ENCODE results near the gene SACM1L.

Gene SACM1L

GRCh38 chr3:45688882-45689786, at the start of gene SACM1L:
Gene SACM1L (plus strand): TSS chr3:45689396. CDS start chr3:45689466, 70 bp downstream.
- peak; percentile 91 for DNase-seq (ENCODE audit: low read depth)

GRCh38 chr3:45640091-45640507, 49.1 kb upstream of the SACM1L start:
- DNase-seq (ENCODE audit: low read depth), result no peak

DNA sequence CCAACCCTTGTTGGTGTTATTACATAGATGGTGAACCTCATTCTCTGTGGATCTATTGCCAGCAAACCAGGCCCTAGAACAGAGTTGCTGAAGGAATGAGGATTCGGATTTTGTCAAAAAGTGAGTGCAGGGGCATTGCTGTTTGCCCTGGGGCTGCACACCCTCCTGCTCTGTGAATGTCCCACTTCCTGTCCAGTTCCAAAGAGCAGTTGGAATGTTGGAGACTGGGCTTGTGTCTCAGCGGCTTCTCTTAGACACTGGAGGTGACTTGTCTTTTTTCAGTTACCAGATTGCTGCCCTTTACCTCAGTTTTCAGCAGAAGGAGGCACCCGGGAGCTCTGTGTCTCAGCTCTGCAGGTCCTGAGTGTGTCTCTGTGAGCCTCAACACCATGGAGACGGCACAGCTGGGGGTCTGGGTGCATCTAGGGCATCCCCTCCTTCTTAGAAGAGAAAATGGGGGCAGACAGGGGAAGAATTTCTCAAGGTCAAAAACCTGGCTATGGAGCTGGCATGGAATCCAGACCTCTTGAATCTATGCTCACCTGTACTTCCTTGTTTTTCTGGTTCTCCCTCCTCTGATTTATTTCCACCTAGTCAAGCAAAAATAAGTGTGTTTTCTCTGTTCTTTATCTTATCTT, 48.4 kb upstream of the SACM1L start:
- DNase-seq (ENCODE audit: low read depth), result no peak

- DNase-seq (ENCODE audit: low read depth), result no peak
Observed at GRCh38 chr3:45641756-45642155, 47.4 kb upstream of the SACM1L start.

DNA sequence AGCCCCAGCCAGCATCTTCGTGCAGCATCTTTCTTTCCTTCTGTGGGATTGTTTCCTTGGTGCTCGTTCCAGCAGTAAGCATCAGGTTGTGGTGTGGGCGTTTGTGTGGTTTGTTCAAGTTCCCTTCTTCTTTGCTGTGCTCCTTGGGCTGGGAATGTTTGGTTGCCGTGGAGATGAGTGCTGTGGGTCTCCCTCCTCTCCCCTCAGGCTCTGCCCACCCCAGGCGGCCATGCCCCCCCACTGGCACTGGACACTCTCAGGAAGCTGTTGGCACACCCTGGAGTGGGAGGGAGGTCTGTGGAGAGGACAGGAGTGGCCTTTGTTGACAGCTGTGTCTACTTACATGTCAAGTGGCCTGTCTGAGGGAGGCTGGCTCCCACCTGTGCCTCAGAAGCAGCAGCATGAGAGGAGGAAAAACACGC, 46.5 kb upstream of the SACM1L start:
- no peak for DNase-seq (ENCODE audit: low read depth)

DNA sequence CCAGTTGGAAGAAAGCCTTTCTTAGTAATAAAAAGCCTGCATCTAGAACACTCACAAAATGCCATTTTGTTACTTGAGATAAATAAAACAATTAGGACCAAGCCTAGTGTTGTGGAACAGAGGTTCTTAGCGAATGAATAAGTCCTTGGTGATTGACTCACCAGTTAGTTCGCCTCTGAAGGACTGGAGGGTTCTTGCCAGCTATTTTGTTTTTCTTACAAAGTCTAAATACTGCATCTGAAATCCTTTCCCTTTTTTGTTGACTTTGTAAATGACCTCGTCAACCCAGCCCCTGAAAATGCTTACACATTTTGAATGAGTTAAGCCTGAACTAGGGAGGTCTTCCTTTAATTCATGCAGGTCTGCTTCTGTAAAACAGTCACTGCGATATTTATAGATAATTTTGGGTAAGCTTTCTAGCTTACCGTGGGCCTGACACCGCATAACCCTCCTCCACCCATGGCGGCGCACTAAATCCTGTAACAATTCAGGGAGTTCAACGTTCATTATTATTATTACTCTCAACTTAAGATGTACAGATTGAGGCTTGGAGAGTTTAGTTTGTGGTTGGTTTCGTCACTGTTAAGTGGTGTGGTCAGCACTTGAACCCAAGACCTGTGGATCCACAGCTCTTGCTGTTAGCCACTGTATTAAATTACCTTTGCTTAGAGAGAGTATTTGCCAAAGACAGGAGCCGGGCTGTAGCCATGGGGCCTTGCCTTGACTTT, 45.0 kb upstream of the SACM1L start:
- no peak for DNase-seq (ENCODE audit: low read depth)

GRCh38 chr3:45644791-45645201, 44.4 kb upstream of the SACM1L start:
- no peak for DNase-seq (ENCODE audit: low read depth)

GRCh38 chr3:45646051-45646585, 43.1 kb upstream of the SACM1L start:
- no peak for DNase-seq (ENCODE audit: low read depth)

DNA sequence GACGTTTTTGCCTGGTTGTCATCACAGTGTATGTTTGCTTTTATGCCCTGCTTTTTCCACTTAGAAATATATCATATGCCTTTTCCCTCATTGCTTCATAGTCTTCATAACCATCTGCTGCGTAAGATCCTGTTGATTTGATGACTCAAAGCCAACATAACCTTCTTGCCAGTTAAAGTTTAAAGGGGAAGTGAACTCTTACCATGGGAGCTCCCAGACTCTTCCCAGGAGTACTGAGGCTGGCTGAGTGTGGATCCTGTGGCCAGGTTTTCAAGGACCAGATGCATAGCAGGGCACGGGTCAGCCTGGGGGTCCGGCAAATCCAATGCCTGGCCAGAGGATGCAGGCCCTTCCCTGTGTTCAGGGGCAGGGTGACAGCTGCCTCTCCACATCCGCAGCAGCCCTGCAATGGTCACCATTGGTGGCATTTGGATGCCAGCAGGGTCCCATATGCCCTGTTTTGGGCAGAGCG, 42.0 kb upstream of the SACM1L start:
- DNase-seq (ENCODE audit: low read depth), result no peak

DNA sequence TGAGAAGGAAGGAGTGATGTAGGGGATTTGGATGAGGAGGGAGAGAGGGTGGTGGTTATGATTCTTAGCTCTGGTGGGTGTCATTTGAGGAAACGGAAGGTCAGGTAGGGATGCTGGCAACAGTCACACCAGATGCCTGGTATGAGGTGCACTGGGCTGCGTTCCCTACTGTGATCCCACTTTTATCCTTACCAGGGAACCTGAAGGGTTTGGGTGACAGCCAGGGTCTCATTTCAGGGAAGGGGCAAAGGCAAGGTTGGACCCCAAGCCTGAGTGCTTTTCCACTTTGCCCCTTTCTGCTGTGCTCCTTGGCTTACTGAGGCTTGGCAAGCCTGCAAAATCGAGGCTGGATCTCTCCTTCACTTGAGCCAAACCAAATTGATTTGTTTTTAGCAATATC, 36.0 kb upstream of the SACM1L start:
- DNase-seq (ENCODE audit: low read depth), result no peak

DNA sequence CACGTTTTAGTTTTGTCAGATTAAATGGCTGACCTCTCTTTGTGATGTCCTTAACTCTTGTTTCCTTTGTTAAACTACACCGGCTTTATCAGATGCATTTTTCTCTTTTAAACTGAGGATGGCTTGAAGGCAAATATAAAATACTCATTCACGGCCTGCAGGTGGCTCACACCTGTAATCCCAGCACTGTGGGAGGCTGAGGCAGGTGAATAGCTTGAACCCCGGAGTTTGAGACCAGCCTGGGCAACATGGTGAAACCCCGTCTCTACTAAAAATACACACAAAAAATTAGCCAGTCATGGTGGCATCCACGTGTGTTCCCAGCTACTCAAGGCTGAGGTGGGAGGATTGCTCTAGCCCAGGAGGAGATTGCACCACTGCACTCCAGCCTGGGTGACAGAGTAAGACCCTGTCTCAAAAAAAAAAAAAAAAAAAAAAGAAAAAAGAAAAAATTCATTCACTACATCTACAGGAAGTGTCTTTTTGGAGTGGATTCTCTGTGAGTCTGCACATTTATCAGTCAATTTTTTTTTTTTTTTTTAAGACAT, 34.7 kb upstream of the SACM1L start:
- DNase-seq (ENCODE audit: low read depth), result no peak

- DNase-seq (ENCODE audit: low read depth), result no peak
Observed at GRCh38 chr3:45655906-45656305, 33.3 kb upstream of the SACM1L start.

DNA sequence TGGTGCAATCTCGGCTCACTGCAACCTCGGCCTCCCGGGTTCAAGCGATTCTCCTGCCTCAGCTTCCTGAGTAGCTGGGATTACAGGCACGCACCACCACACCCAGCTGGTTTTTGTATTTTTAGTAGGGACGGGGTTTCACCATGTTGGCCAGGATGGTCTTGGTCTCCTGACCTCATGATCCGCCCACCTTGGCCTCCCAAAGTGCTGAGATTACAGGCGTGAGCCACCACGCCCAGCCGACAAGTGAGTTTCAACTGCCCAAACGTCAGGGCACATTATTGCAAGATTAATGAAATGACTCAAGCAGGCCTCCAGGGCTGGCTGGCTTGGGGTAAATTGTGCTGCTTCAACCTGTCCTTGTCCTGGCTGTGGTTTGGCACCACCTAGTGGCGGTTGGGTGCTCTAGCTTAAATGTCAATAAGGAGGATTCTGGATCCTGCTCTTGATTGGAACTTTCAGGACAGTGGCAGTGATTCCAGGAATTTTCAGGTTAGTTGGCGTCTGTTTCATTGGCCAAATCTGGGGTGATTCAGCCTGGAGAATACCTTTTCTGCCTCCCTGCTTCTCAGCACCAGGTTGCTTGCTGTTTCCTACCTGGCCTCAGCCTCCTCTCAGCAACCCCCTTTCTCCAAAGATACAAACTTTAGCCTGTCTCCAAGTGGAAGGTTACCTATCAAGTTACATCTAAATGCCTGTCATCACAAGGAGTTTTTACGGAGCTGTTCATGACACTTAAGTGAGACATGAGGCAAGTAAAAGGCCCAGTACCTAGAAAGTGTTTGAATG, 32.4 kb upstream of the SACM1L start:
- DNase-seq (ENCODE audit: low read depth), result peak; percentile 57

DNA sequence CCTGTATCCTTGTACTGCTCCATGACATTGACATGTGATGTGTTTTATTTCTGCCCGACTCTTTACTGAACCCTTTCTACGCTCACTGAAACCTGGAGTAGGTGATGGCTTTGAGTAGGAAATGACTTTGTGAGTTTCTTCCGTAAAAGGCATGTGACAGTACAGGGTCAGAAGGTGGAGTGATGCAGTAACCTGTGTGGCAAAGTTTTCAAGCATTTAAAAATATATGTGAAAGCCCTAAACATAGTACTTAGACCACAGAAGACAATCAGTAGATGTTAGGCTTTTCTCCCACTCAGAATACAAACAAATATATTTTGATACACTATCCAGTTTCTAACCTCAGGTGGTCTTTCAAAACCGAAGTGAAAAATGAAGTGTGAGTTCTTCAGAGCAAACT, 31.3 kb upstream of the SACM1L start:
- no peak for DNase-seq (ENCODE audit: low read depth)

- DNase-seq (ENCODE audit: low read depth), result no peak
Observed at GRCh38 chr3:45659661-45660566, 29.3 kb upstream of the SACM1L start.

- DNase-seq (ENCODE audit: low read depth), result no peak
Observed at GRCh38 chr3:45660567-45660901, 28.7 kb upstream of the SACM1L start.

DNA sequence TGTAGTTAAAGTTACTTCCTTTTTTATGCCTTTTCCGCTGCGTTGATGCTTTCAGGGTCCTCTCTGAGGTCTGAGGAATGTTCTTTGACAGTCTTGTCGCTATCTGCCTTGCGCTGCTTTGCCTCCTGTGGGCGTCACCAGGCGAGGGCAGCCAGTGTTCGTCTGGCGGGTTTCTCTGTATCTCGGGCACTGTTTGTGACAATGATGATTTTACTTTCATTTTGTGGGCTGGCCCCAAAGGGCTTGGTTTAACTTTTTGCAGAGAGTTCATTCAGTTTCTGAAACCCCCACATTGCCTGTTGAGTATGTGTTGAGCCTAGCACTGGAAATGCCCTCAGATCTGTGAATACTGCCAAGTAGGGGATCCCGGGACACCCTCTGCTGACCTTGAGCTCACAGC, 24.6 kb upstream of the SACM1L start:
- peak; percentile 16 for DNase-seq (ENCODE audit: low read depth)

DNA sequence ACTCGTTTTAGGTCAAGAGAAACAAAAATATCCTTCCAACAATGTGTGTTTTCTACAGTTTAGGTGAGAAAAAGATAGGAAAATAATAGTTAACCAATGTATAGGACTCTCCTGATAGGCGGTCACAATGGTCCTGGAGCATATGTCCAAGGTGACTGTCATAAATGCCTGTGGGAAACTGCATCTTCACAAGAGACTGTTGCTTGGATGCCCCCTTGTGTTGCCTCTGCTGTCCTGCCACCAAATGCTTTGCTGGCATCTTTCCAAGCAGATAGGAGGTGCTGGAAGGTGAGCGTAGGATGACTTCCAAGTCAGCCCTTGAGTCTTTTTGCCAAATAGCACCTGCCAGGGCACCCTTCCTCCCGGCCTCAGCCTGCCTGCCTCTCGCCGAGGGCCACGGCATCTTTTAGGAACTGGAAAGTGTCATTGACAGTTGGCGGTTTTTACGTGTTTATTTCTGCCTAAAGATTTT, 24.1 kb upstream of the SACM1L start:
- peak; percentile 12 for DNase-seq (ENCODE audit: low read depth)

DNA sequence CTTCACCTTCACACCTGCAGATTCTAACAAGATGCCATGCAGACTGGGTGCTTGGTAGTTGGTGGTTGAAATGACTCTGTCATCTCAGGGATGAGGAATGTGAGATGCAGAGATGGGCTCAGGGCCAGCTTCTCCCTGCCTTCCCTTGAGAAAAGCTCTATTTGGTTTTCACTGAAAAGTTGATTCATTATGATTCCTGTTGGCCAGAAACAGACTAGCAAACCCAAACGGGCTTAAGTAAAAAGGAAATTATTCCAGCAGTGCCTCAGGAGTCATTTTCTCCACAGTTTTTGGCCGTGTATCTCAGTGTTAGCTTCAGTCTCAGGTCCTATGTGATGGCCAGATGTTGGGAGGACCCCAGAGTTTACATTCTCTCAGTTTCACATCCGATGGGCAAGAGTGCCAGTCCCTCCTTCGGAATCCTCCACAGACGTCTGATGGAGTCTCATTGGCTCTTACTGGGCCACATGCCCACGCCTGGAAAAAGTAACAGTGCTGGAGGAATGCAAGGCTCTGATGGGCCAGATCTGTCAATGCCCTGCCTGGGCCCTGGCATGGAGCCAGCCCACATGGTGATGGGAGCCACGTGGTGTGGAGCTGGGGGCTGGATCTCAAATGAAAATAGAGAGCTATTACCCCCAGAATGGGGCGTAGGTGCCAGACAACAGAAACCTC, 22.3 kb upstream of the SACM1L start:
- DNase-seq (ENCODE audit: low read depth), result no peak

DNA sequence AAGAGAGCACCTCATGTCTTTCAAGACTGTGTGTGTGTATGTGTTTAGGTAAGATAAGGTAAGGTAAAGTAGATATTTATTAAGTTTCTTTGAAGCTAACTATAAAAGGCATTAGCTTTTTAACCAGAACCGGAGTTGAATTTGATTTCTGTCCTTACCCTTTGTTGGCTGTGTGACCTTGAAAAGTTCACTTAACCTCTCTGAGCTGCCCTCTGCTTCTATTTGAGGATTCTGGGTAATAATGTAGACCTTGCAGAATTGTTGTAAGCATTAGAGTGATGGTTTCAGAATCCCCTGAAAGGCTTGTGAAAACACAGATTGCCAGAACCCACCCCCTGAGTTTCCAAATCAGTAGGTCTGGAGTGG, 21.6 kb upstream of the SACM1L start:
- no peak for DNase-seq (ENCODE audit: low read depth)
